ENCODE measurements around the gene ZCCHC12.

The ZCCHC12 gene

GRCh38 chrX:118865231-118865630, 41.6 kb downstream of the ZCCHC12 start:
- H3K36me3 ChIP-seq, result no peaks in the 10 kb centered on the region
- H3K9ac ChIP-seq, result no peak overlapping the region
- H3K4me1 ChIP-seq, result no peaks in the 10 kb centered on the region
- no peaks in the 10 kb centered on the region for H3K27me3 ChIP-seq
- H4K20me1 ChIP-seq, result no peaks in the 10 kb centered on the region
- H3K27ac ChIP-seq, result no peak overlapping the region
- H3K4me3 ChIP-seq, result no peak overlapping the region
- no peak overlapping the region for H3K4me2 ChIP-seq
- H3K9me3 ChIP-seq, result no peaks in the 10 kb centered on the region
- TF ChIP-seq Cebpa-rat (IDR thresholded peaks at IDR 0.05), result no peak

GRCh38 chrX:118867251-118867650, 43.6 kb downstream of the ZCCHC12 start:
- no peaks in the 10 kb centered on the region for H3K36me3 ChIP-seq
- H3K9ac ChIP-seq, result no peak overlapping the region
- no peaks in the 10 kb centered on the region for H4K20me1 ChIP-seq
- no peak overlapping the region for H3K4me2 ChIP-seq
- H3K27me3 ChIP-seq, result no peaks in the 10 kb centered on the region
- H3K4me3 ChIP-seq, result no peak overlapping the region
- no peaks in the 10 kb centered on the region for H3K9me3 ChIP-seq
- no peak for TF ChIP-seq Cebpa-rat (IDR thresholded peaks at IDR 0.05)
- peaks cover 12% of the 10 kb centered on the region for H3K4me1 ChIP-seq
- H3K27ac ChIP-seq, result no peak overlapping the region

GRCh38 chrX:118872102-118872566, 48.5 kb downstream of the ZCCHC12 start:
- Histone ChIP-seq H3K27me3 (no peaks in the 10 kb centered on the region), H3K36me3 (no peaks in the 10 kb centered on the region), H3K9ac (peak overlapping the region; percentile 4; the same call in 1 of the 2 replicates), H3K9me3 (0 out of 2 replicates have a peak, but pooled peaks cover 4% of the 10 kb centered on the region), H4K20me1 (no peaks in the 10 kb centered on the region), H3K4me2 (peak overlapping the region; percentile 63), H3K4me3 (no peak overlapping the region), H3K27ac (0 out of 2 replicates have a peak overlapping the region, but pooled peaks have one; percentile 1), H3K4me1 (peaks cover 23% of the 10 kb centered on the region)
- no peak for TF ChIP-seq Cebpa-rat (IDR thresholded peaks at IDR 0.05)
